K562 (cell line): ENCODE results near the gene KRABD2.

Experiments used
- BHLHE40 ChIP-seq: IDR thresholded peaks from 2 replicates; pipeline ENCODE4 v1.6.1; 2011; ENCODE audit warnings: low read length, improper control_type of control experiment
- HDAC2 ChIP-seq: fragments of 450-650 bp; IDR thresholded peaks from 2 replicates; pipeline ENCODE4 v1.6.1; 2016; ENCODE audit warnings: mild to moderate bottlenecking
- NELFE ChIP-seq: IDR thresholded peaks from 2 replicates; pipeline ENCODE4 v1.6.1; 2011; ENCODE audit warnings: mild to moderate bottlenecking; ENCODE audit not compliant: insufficient read depth, insufficient read length
- RBFOX2 ChIP-seq: fragments of 200-400 bp; formaldehyde crosslinking; IDR thresholded peaks from 2 replicates; pipeline ENCODE4 v1.6.1; 2017; ENCODE audit warnings: low read depth, mild to moderate bottlenecking, low read length, moderate library complexity
- TAF1 ChIP-seq: IDR thresholded peaks from 2 replicates; pipeline ENCODE4 v1.6.1; 2011; ENCODE audit warnings: mild to moderate bottlenecking, low read length, moderate library complexity; ENCODE audit not compliant: insufficient read depth, control insufficient read depth, severe bottlenecking; ENCODE audit errors: extremely low read depth
- TCF7L2 ChIP-seq: fragments of 150-350 bp; IDR thresholded peaks from 2 replicates; pipeline ENCODE4 v1.6.1; 2016; ENCODE audit warnings: low read depth, mild to moderate bottlenecking, low read length, moderate library complexity
- ZNF57 ChIP-seq: fragments of 450-650 bp; formaldehyde crosslinking; IDR thresholded peaks from 2 replicates; pipeline ENCODE4 v1.4.0; 2020; ENCODE audit warnings: mild to moderate bottlenecking, moderate library complexity
- TF ChIP-seq, protein P1 (sequence below): fragments of 250-450 bp; sonication (Bioruptor Pico); IDR thresholded peaks from 2 replicates; pipeline ENCODE4 v1.8.0; 2022; ENCODE audit warnings: moderate library complexity, mild to moderate bottlenecking, inconsistent platforms
- TF ChIP-seq, protein P2 (sequence below): IDR thresholded peaks from 2 replicates; pipeline ENCODE4 v1.6.1; 2016; ENCODE audit warnings: missing genetic modification characterization, missing compliant biosample characterization
- TF ChIP-seq, protein P3 (sequence below), 3 experiments: IDR thresholded peaks in 2 of 3; conservative IDR thresholded peaks in 1 of 3; 2 replicates each; pipeline ENCODE4 v1.5.1; 2011 to 2012; ENCODE audit warnings: low read length in 3 of 3, mild to moderate bottlenecking in 3 of 3, control low read depth in 2 of 3, improper control_type of control experiment in 1 of 3, inconsistent platforms in 1 of 3, low read depth in 1 of 3, mixed read lengths in 1 of 3, moderate library complexity in 1 of 3; ENCODE audit not compliant: insufficient read depth in 2 of 3
- TF ChIP-seq, protein P4 (sequence below), 2 experiments: fragments of 450-650 bp in 1 of 2; IDR thresholded peaks; 2 replicates each; pipeline ENCODE4 v1.6.1; 2011 to 2017; ENCODE audit warnings: low read depth in 2 of 2, antibody characterized with exemption in 1 of 2, borderline replicate concordance in 1 of 2, low read length in 1 of 2, mild to moderate bottlenecking in 1 of 2, mixed read lengths in 1 of 2; ENCODE audit not compliant: control insufficient read depth in 1 of 2
- TF ChIP-seq, protein P5 (sequence below): sonication (generic); formaldehyde crosslinking; IDR thresholded peaks from 2 replicates; pipeline ENCODE4 v1.9.0; 2022; ENCODE audit warnings: mild to moderate bottlenecking, missing genetic modification reagents
- TF ChIP-seq, protein P6 (sequence below): fragments of 150-350 bp; IDR thresholded peaks from 2 replicates; pipeline ENCODE4 v1.6.1; 2014; ENCODE audit warnings: low read depth, mild to moderate bottlenecking, low read length, borderline replicate concordance

DNA sequence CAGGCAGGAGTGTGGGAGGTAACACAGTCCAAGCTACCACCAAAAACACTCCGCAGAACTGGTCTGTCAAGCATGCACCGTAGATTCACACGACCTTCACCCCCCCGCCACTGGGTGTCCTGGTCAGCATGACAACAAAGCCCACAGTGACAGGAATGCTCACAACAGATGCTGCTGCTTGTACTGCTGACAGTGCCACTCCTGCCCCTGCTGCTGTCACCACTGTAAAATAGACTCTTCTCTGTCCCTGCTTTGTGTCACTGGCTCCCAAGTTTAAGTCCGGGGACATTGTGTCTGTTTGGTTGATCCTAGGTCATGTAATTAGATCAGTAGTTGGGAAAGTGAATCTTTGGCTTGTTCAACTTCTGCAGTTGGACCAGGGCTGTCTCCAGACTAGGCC, 43.8 kb downstream of the KRABD2 start:
- TF ChIP-seq, protein P1, sequence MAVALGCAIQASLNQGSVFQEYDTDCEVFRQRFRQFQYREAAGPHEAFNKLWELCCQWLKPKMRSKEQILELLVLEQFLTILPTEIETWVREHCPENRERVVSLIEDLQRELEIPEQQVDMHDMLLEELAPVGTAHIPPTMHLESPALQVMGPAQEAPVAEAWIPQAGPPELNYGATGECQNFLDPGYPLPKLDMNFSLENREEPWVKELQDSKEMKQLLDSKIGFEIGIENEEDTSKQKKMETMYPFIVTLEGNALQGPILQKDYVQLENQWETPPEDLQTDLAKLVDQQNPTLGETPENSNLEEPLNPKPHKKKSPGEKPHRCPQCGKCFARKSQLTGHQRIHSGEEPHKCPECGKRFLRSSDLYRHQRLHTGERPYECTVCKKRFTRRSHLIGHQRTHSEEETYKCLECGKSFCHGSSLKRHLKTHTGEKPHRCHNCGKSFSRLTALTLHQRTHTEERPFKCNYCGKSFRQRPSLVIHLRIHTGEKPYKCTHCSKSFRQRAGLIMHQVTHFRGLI, result no peak
- no peak for TF ChIP-seq RBFOX2
- TF ChIP-seq, protein P2, sequence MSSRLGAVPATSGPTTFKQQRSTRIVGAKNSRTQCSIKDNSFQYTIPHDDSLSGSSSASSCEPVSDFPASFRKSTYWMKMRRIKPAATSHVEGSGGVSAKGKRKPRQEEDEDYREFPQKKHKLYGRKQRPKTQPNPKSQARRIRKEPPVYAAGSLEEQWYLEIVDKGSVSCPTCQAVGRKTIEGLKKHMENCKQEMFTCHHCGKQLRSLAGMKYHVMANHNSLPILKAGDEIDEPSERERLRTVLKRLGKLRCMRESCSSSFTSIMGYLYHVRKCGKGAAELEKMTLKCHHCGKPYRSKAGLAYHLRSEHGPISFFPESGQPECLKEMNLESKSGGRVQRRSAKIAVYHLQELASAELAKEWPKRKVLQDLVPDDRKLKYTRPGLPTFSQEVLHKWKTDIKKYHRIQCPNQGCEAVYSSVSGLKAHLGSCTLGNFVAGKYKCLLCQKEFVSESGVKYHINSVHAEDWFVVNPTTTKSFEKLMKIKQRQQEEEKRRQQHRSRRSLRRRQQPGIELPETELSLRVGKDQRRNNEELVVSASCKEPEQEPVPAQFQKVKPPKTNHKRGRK (tag), result no peak
- no peak for TF ChIP-seq TAF1
- TF ChIP-seq, protein P3, sequence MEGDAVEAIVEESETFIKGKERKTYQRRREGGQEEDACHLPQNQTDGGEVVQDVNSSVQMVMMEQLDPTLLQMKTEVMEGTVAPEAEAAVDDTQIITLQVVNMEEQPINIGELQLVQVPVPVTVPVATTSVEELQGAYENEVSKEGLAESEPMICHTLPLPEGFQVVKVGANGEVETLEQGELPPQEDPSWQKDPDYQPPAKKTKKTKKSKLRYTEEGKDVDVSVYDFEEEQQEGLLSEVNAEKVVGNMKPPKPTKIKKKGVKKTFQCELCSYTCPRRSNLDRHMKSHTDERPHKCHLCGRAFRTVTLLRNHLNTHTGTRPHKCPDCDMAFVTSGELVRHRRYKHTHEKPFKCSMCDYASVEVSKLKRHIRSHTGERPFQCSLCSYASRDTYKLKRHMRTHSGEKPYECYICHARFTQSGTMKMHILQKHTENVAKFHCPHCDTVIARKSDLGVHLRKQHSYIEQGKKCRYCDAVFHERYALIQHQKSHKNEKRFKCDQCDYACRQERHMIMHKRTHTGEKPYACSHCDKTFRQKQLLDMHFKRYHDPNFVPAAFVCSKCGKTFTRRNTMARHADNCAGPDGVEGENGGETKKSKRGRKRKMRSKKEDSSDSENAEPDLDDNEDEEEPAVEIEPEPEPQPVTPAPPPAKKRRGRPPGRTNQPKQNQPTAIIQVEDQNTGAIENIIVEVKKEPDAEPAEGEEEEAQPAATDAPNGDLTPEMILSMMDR (IDR thresholded peaks at IDR 0.05 in 2 of 3, conservative IDR thresholded peaks at IDR 0.05 in 1 of 3; ENCODE audit: insufficient read depth in 2 of 3, low read depth in 1 of 3, low read length in 3 of 3), result no peak
- TF ChIP-seq, protein P4, sequence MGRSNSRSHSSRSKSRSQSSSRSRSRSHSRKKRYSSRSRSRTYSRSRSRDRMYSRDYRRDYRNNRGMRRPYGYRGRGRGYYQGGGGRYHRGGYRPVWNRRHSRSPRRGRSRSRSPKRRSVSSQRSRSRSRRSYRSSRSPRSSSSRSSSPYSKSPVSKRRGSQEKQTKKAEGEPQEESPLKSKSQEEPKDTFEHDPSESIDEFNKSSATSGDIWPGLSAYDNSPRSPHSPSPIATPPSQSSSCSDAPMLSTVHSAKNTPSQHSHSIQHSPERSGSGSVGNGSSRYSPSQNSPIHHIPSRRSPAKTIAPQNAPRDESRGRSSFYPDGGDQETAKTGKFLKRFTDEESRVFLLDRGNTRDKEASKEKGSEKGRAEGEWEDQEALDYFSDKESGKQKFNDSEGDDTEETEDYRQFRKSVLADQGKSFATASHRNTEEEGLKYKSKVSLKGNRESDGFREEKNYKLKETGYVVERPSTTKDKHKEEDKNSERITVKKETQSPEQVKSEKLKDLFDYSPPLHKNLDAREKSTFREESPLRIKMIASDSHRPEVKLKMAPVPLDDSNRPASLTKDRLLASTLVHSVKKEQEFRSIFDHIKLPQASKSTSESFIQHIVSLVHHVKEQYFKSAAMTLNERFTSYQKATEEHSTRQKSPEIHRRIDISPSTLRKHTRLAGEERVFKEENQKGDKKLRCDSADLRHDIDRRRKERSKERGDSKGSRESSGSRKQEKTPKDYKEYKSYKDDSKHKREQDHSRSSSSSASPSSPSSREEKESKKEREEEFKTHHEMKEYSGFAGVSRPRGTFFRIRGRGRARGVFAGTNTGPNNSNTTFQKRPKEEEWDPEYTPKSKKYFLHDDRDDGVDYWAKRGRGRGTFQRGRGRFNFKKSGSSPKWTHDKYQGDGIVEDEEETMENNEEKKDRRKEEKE (IDR thresholded peaks at IDR 0.05; ENCODE audit: borderline replicate concordance in 1 of 2, control insufficient read depth in 1 of 2, low read depth in 2 of 2, low read length in 1 of 2), result no peak
- no peak for TF ChIP-seq BHLHE40
- no peak for TF ChIP-seq TCF7L2
- TF ChIP-seq, protein P5, sequence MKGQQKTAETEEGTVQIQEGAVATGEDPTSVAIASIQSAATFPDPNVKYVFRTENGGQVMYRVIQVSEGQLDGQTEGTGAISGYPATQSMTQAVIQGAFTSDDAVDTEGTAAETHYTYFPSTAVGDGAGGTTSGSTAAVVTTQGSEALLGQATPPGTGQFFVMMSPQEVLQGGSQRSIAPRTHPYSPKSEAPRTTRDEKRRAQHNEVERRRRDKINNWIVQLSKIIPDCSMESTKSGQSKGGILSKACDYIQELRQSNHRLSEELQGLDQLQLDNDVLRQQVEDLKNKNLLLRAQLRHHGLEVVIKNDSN (CRISPR knock-in tag), result no peak
- TF ChIP-seq, protein P6, sequence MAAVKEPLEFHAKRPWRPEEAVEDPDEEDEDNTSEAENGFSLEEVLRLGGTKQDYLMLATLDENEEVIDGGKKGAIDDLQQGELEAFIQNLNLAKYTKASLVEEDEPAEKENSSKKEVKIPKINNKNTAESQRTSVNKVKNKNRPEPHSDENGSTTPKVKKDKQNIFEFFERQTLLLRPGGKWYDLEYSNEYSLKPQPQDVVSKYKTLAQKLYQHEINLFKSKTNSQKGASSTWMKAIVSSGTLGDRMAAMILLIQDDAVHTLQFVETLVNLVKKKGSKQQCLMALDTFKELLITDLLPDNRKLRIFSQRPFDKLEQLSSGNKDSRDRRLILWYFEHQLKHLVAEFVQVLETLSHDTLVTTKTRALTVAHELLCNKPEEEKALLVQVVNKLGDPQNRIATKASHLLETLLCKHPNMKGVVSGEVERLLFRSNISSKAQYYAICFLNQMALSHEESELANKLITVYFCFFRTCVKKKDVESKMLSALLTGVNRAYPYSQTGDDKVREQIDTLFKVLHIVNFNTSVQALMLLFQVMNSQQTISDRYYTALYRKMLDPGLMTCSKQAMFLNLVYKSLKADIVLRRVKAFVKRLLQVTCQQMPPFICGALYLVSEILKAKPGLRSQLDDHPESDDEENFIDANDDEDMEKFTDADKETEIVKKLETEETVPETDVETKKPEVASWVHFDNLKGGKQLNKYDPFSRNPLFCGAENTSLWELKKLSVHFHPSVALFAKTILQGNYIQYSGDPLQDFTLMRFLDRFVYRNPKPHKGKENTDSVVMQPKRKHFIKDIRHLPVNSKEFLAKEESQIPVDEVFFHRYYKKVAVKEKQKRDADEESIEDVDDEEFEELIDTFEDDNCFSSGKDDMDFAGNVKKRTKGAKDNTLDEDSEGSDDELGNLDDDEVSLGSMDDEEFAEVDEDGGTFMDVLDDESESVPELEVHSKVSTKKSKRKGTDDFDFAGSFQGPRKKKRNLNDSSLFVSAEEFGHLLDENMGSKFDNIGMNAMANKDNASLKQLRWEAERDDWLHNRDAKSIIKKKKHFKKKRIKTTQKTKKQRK, result no peak
- TF ChIP-seq NELFE, result no peak
- TF ChIP-seq ZNF57 (CRISPR knock-in tag), result no peak
- no peak for TF ChIP-seq HDAC2
